GM19099 (cell line): ENCODE results near the gene ZC3H8.

Experiments
- POLR2A ChIP-seq: IDR thresholded peaks from 3 replicates; pipeline ENCODE4 v1.6.1; 2011; ENCODE audit warnings: low read depth; ENCODE audit not compliant: insufficient read length; ENCODE audit errors: extremely low read depth

Gene ZC3H8

DNA sequence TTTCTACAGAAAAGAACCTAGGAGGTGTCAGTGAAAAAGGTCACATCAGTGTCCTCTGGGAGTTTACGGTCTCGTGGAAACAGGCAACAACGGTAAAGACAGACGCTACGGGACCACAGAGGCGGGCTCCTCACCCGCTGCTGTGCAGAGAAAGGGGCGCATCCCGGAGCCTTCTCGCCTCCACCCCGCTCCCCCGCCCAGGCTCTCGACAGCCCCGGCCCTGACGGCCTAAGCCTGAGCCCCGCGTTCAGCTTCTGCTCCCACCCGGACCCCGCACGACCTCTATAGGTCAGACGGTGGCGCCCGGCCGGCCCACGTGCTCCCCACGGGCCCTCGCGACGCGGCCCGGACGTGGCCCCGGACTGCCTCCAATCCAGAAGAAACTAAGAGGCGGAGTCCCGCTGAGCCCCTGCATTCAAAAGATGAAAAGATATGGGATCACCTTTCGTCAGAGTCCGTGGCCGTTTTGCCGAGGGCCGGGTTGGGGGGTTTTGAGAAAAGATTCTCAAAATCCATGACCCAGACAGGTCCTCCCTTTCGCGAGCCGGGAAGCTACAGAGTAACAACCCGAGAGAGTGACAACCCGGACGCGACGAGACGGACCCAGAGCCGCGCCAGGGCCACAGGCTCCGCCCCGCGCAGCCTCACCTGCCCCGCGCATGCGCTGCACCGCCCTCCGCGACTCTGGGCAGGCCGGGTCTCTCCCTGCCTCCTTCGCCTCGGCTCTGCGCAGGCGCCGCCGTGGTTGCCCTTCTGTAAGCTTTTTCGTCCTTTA lies at the start of gene ZC3H8:
ZC3H8 (minus strand) TSS at position 577 of the 775 bp plus-strand sequence; CDS start at position 516, 61 bp downstream.
- TF ChIP-seq POLR2A: peak; percentile 93

- TF ChIP-seq POLR2A: no peak
Observed at GRCh38 chr2:112304298-112304941, 49.6 kb upstream of the ZC3H8 start.

- no peak for TF ChIP-seq POLR2A
Observed at GRCh38 chr2:112301973-112302372, 47.1 kb upstream of the ZC3H8 start.

DNA sequence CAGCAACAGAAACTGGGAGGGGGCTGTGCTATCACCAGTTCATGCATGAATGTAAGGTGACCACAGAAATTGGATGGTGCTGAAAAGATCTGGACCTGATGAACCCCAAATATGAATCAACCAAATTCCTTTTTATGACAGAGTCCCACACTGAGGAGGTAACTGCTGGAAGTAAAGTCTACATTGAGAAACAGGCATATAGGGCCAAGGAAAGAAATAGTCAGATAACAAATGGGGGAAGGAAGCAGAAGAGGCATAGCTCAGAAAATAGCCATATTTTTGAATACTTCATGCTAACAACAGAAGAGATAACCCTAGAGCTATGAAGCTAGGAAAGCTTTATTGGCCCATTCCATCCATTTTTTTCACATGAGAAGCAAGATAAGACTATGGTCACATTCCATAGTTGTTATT lies 46.3 kb upstream of the ZC3H8 start:
- TF ChIP-seq POLR2A: no peak

- TF ChIP-seq POLR2A: no peak
Observed at GRCh38 chr2:112296407-112296806, 41.6 kb upstream of the ZC3H8 start.

DNA sequence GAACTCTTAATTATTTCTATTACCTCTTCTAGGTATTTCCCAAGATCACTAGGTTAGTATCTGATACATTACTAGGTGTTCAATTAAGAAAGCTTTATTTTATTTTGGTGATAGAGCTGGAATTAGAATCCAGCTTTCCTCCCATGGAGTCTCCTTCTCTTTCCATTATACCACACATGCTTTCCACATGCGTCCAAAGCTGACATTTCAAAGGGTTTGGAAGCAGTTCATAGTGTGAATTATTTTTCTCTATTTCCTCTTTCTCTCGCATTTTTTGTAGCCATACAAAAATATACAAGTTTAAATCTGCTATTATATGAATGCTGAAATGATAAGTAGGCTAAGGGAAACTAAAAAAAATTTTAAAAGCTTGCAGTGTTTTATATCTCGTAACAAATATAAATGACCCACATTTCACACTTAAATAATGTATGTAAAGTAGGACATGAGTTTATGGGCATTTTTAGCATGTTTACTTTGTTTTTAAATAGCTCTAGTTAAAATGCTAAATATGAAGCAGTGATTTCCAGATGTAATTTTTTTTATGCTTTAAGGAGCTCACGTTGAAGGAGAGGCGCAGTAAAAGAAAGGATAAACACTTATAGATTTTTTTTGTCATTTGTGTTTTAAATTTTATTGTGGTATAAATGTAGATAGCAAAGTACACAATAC lies 40.7 kb upstream of the ZC3H8 start:
- no peak for TF ChIP-seq POLR2A

DNA sequence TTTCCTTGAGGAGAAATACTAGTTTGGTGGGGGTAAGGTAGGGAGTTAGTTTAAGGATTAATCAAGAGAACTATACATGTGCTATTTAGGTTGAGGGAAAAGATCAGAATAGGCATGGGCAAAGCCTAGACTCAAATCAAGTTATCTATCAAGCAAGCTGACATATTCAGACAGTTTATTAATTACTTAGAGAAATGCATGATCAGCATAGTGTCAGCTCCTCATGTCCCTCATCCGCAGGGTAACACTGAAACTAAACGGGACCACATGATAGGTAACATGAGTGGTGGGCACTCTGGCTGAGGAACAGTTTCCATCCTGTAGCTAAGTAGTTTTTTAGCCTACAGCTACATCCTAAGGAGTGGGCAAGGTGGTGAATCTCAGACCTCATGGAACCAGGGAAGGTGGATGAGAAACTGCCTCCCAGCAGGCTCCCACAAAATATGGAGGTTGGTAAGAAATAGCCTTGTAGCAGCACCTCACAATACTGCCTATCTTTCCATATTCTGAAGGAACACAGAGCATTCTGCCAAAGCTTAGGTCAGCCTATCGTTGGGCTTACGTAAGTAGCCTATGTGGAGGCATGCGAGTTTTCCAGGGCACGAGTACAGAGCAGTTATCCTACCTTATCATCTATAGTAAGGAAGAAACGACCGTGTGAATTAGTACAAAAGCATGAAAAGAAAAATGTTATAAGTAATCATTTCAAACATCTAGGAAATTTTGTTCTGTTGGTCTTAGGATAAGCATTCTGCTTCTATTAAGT lies 39.0 kb upstream of the ZC3H8 start:
- TF ChIP-seq POLR2A: no peak

- no peak for TF ChIP-seq POLR2A
Observed at GRCh38 chr2:112290648-112291047, 35.8 kb upstream of the ZC3H8 start.

DNA sequence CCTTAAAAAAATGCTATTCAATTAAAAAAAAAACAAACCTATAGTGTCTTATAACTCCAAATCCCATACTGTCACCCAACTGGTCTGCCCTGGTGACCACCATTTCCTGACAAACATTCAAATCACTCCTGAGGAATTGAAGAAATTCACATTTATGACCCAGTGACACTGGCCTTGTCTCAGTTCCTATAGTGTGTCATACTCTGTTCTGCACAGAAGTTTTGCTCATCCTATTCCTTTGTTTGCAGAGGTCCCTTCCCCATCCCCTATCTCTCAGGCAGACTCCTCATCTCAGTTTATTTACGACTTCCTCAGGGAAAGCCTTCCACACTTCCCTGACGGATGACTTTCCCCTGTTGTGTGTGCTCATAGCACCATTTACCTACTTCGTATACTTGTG lies 35.2 kb upstream of the ZC3H8 start:
- TF ChIP-seq POLR2A: no peak

GRCh38 chr2:112277596-112278220 lies 22.9 kb upstream of the ZC3H8 start:
- TF ChIP-seq POLR2A: no peak

DNA sequence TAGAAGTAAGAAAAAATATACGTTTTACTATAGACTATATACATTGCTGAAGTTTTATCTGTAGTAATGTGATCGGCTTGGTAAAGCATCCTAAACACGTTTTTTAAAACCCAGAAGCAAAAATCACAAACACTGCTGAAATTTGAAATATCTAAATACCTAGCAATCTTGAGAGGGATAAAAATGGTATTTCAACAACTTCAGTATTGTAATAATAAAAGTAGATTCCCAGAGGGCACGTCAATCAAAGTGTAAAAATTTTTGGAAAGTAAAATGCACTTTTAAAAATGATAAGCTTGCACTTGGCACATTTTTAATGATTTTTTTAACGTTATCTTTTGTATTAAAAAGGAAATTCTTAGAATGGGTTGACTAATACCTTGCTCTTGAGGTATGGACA lies 22.1 kb upstream of the ZC3H8 start:
- no peak for TF ChIP-seq POLR2A

DNA sequence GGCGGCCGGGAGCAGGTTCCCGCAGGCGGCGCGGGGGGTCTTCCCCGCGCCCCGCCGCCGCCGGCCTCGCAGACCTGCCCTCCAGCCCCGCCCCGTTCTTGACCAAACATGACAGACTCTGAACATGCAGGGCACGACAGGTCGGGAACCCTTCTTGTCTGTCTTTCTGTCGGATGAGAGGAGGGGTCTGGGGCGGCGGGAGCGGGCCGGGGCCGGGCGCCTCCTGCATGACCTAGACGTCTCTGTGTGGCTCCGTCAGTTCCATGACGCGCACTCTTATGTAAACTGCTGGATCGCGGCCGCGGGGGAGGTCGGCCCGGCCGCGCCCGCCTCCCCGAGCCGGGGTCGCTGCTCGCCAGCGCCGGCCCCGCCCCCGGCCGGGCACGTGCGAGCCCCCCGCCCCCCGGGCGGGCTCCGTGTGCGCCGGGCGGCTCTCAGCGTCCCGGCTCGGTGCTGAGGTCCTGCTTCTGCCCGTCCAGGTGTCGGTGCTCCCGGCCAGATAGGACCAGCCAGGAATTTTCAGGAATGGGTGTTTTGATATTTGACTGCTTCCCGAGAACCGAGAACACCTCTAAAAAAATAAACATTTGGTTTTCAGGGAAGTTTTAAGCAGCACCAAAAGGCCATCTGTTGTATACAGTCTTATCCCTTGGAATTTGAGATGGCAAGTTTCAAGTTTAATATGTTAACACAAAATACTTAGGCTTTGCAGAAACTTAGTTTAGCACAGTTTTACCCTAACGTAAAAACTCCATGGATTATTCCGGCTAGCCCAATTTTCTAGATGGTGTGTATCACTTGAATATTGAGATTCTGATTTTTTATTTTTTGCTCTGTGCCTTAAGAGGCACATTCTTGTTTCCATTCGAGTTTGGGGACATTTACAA lies 21.3 kb upstream of the ZC3H8 start:
- TF ChIP-seq POLR2A: peak; percentile 79

DNA sequence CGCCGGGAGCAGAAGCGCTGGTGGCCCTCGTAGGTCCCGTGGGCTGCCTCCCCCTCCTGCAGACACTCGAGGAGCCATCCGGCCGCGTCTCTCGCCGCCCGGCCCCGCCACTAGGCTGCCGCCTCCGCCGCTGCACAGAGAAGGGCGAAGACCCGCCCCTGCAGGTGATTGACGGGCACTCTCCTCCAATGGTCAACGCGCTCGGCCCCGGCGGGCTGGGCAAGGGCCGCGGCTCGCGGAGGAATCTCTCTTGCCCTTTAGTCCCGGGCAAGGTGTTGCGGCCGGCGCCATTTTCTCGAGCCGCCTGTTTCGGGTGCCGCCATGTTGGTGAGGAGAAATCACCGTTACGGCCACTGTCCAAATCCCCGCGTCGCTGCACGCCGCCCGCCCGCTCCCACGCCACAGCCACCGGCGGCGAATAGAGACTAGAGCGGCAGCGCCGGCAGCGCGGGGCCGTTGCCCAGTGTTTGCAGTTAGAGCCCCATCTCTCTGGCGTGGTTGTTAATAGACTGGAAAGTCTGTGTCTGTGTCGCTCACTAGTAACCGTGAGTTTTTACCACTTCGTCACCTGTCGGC lies 20.6 kb upstream of the ZC3H8 start, which contains the start of gene ZC3H6:
ZC3H6 (plus strand) TSS at position 287 of the 576 bp plus-strand sequence. CDS start 398 bp downstream, outside the sequence.
- TF ChIP-seq POLR2A: peak; percentile 96
